HG02870 (cell line): ENCODE measurements around the gene APP.

ENCODE experiments used
- ATAC-seq: cut with Tn5 transposase; IDR thresholded peaks from one replicate; pipeline ENCODE4 v1.9.1; 2021; ENCODE audit warnings: mild to moderate bottlenecking, moderate library complexity; ENCODE audit not compliant: unreplicated experiment

Gene APP

GRCh38 chr21:26170471-26171257 lies at the start of gene APP:
APP (minus strand) TSS chr21:26170770; CDS start chr21:26170620, 150 bp downstream.
- ATAC-seq: peak; percentile 91

- no peak for ATAC-seq
Measured at GRCh38 chr21:26212220-26212619, 41.6 kb upstream of the APP start.

GRCh38 chr21:26210614-26211013 lies 40.0 kb upstream of the APP start:
- no peak for ATAC-seq

- ATAC-seq: no peak
Measured at GRCh38 chr21:26207021-26207420, 36.5 kb upstream of the APP start.

- ATAC-seq: no peak
Measured at GRCh38 chr21:26199456-26199855, 28.9 kb upstream of the APP start.

- ATAC-seq: no peak
Measured at GRCh38 chr21:26195708-26196107, 25.1 kb upstream of the APP start.

GRCh38 chr21:26194811-26195251 lies 24.3 kb upstream of the APP start:
- ATAC-seq: no peak

- no peak for ATAC-seq
Measured at GRCh38 chr21:26194326-26194725, 23.8 kb upstream of the APP start.

GRCh38 chr21:26191609-26192008 lies 21.0 kb upstream of the APP start:
- no peak for ATAC-seq

- no peak for ATAC-seq
Measured at GRCh38 chr21:26188422-26188821, 17.9 kb upstream of the APP start.

- no peak for ATAC-seq
Measured at GRCh38 chr21:26185446-26185845, 14.9 kb upstream of the APP start.

- ATAC-seq: no peak
Measured at GRCh38 chr21:26185021-26185420, 14.5 kb upstream of the APP start.

GRCh38 chr21:26179501-26179900 lies 8.9 kb upstream of the APP start:
- no peak for ATAC-seq

GRCh38 chr21:26177746-26178426 lies 7.3 kb upstream of the APP start:
- no peak for ATAC-seq

- no peak for ATAC-seq
Measured at GRCh38 chr21:26177187-26177586, 6.6 kb upstream of the APP start.

GRCh38 chr21:26171258-26172100 lies 909 bp upstream of the APP start:
- ATAC-seq: no peak

GRCh38 chr21:26169611-26170470 lies 729 bp downstream of the APP start:
- peak; percentile 4 for ATAC-seq

- ATAC-seq: no peak
Measured at GRCh38 chr21:26169061-26169610, 1.4 kb downstream of the APP start.

- no peak for ATAC-seq
Measured at GRCh38 chr21:26168371-26168770, 2.2 kb downstream of the APP start.

- no peak for ATAC-seq
Measured at GRCh38 chr21:26167593-26167992, 3.0 kb downstream of the APP start.
